K562 (cell line): Measurements from ENCODE around the gene SLC26A2.

Source experiments
- MXI1 ChIP-seq: IDR thresholded peaks from 2 replicates; pipeline ENCODE4 v1.6.1; 2011; ENCODE audit warnings: low read depth, mild to moderate bottlenecking, improper control_type of control experiment, low read length
- MYC ChIP-seq, 2 experiments: fragments of 250-450 bp in 1 of 2; sonication (Bioruptor Pico) in 1 of 2; IDR thresholded peaks; 2 replicates each; pipeline versions ENCODE4 v1.5.1 to v1.6.1; 2012 to 2021; ENCODE audit warnings: low read depth in 2 of 2, borderline replicate concordance in 1 of 2, improper control_type of control experiment in 1 of 2, low read length in 1 of 2, mild to moderate bottlenecking in 1 of 2, moderate library complexity in 1 of 2
- NONO ChIP-seq, 2 experiments: fragments of 200-400 bp in 1 of 2; fragments of 450-650 bp in 1 of 2; formaldehyde crosslinking in 1 of 2; IDR thresholded peaks; 2 replicates each; pipeline ENCODE4 v1.6.1; 2017; ENCODE audit warnings: low read depth in 2 of 2, mild to moderate bottlenecking in 2 of 2, moderate library complexity in 2 of 2, low read length in 1 of 2
- PHF20 ChIP-seq: fragments of 450-650 bp; IDR thresholded peaks from 2 replicates; pipeline ENCODE4 v1.6.1; 2018; ENCODE audit not compliant: partially characterized antibody
- POLR2A ChIP-seq: fragments of 450-650 bp; conservative IDR thresholded peaks from 2 replicates; pipeline ENCODE4 v1.6.1; 2016
- STAT5B ChIP-seq: fragments of 250-450 bp; sonication (Bioruptor Pico); IDR thresholded peaks from 2 replicates; pipeline ENCODE4 v1.8.0; 2021; ENCODE audit warnings: mild to moderate bottlenecking, inconsistent platforms
- TAF15 ChIP-seq: fragments of 200-400 bp; formaldehyde crosslinking; IDR thresholded peaks from 2 replicates; pipeline ENCODE4 v1.6.1; 2017; ENCODE audit warnings: mild to moderate bottlenecking, low read depth, low read length, moderate library complexity
- TBP ChIP-seq: optimal IDR thresholded peaks from 2 replicates; pipeline ENCODE3; 2011; ENCODE audit warnings: low read depth, low read length, improper control_type of control experiment
- TF ChIP-seq, protein P1 (sequence below): fragments of 450-650 bp; IDR thresholded peaks from 2 replicates; pipeline ENCODE4 v1.6.1; 2016; ENCODE audit warnings: missing biosample characterization, missing genetic modification characterization
- TF ChIP-seq, protein P2 (sequence below): fragments of 250-450 bp; sonication (Bioruptor Pico); IDR thresholded peaks from 2 replicates; pipeline ENCODE4 v1.5.0; 2021; ENCODE audit warnings: mild to moderate bottlenecking, borderline replicate concordance
- TF ChIP-seq, protein P3 (sequence below), 3 experiments: IDR thresholded peaks in 2 of 3; conservative IDR thresholded peaks in 1 of 3; 2 replicates each; pipeline ENCODE4 v1.5.1; 2011 to 2012; ENCODE audit warnings: low read length in 3 of 3, mild to moderate bottlenecking in 3 of 3, control low read depth in 2 of 3, improper control_type of control experiment in 1 of 3, inconsistent platforms in 1 of 3, low read depth in 1 of 3, mixed read lengths in 1 of 3, moderate library complexity in 1 of 3; ENCODE audit not compliant: insufficient read depth in 2 of 3

DNA sequence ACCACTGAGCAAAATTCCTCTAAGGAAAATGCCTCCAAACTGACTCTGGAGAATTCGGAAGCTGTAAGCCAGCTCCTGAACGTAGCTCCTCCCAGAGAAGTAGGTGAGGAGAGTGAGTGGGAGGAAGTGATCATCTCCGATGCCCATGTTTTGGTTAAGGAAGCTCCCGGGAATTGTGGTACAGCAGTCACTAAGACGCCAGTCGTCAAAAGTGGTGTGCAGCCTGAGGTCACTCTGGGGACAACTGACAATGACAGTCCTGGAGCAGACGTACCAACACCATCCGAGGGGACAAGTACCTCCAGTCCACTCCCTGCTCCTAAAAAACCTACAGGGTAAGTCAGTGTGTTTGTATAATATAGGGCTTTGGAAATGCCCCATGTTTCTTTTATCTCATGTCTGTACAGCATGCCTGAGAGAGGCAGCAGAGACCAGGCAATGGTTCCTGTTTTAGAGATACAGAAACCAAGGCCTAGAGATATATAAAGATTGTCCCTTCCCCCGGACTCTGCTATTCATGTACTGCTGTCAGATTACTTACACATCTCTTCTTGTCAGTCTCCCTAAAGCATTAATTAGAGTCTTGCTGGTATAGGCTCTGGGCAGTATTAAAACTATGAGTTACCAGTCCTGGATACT is 63.9 kb downstream of the SLC26A2 start:
- no peak for TF ChIP-seq TAF15
- no peak for TF ChIP-seq NONO (IDR thresholded peaks at IDR 0.05; ENCODE audit: low read depth in 2 of 2, low read length in 1 of 2)
- TF ChIP-seq, protein P1, sequence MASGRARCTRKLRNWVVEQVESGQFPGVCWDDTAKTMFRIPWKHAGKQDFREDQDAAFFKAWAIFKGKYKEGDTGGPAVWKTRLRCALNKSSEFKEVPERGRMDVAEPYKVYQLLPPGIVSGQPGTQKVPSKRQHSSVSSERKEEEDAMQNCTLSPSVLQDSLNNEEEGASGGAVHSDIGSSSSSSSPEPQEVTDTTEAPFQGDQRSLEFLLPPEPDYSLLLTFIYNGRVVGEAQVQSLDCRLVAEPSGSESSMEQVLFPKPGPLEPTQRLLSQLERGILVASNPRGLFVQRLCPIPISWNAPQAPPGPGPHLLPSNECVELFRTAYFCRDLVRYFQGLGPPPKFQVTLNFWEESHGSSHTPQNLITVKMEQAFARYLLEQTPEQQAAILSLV = no peak
- TF ChIP-seq PHF20 = no peak
- TF ChIP-seq MXI1 = no peak
- no peak for TF ChIP-seq STAT5B
- TF ChIP-seq, protein P2, sequence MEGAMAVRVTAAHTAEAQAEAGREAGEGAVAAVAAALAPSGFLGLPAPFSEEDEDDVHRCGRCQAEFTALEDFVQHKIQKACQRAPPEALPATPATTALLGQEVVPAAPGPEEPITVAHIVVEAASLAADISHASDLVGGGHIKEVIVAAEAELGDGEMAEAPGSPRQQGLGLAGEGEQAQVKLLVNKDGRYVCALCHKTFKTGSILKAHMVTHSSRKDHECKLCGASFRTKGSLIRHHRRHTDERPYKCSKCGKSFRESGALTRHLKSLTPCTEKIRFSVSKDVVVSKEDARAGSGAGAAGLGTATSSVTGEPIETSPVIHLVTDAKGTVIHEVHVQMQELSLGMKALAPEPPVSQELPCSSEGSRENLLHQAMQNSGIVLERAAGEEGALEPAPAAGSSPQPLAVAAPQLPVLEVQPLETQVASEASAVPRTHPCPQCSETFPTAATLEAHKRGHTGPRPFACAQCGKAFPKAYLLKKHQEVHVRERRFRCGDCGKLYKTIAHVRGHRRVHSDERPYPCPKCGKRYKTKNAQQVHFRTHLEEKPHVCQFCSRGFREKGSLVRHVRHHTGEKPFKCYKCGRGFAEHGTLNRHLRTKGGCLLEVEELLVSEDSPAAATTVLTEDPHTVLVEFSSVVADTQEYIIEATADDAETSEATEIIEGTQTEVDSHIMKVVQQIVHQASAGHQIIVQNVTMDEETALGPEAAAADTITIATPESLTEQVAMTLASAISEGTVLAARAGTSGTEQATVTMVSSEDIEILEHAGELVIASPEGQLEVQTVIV (CRISPR knock-in tag) = no peak
- TF ChIP-seq POLR2A = no peak
- no peak for TF ChIP-seq TBP
- TF ChIP-seq, protein P3, sequence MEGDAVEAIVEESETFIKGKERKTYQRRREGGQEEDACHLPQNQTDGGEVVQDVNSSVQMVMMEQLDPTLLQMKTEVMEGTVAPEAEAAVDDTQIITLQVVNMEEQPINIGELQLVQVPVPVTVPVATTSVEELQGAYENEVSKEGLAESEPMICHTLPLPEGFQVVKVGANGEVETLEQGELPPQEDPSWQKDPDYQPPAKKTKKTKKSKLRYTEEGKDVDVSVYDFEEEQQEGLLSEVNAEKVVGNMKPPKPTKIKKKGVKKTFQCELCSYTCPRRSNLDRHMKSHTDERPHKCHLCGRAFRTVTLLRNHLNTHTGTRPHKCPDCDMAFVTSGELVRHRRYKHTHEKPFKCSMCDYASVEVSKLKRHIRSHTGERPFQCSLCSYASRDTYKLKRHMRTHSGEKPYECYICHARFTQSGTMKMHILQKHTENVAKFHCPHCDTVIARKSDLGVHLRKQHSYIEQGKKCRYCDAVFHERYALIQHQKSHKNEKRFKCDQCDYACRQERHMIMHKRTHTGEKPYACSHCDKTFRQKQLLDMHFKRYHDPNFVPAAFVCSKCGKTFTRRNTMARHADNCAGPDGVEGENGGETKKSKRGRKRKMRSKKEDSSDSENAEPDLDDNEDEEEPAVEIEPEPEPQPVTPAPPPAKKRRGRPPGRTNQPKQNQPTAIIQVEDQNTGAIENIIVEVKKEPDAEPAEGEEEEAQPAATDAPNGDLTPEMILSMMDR (IDR thresholded peaks at IDR 0.05 in 2 of 3, conservative IDR thresholded peaks at IDR 0.05 in 1 of 3; ENCODE audit: insufficient read depth in 2 of 3, low read depth in 1 of 3, low read length in 3 of 3) = peak; percentile 35 to 64 (median 37); a peak in 5 of 6 replicates
- no peak for TF ChIP-seq MYC (IDR thresholded peaks at IDR 0.05; ENCODE audit: low read depth, low read length)
- no peak for TF ChIP-seq MYC (CRISPR knock-in tag; IDR thresholded peaks at IDR 0.05; ENCODE audit: borderline replicate concordance, low read depth)
